ENCODE results near the gene ENO3. TPM values are rescaled to one million over a fixed set of nuclear protein-coding genes. Genes with fewer than 3 reads are reported as not detected.

Gene ENO3
- polyA plus RNA-seq, 1 experiment = 3.2 TPM

GRCh38 chr17:4932756-4933155, 18.2 kb upstream of the ENO3 start:
- no peaks in the 10 kb centered on the region for H3K9me3 ChIP-seq (ENCODE audit: control insufficient read depth, insufficient read depth, low read length)
- TF ChIP-seq CTCF (IDR thresholded peaks at IDR 0.05; ENCODE audit: low read depth, low read length) = no peak
- ChIA-PET CTCF (no interaction called here), POLR2A (interaction anchor here (0.5 to 1.2 kb wide), 2 partner anchors 35 to 134 kb away, joined by 3 read pairs; partner anchors contain the start of gene SPAG7)
- H3K27ac ChIP-seq (ENCODE audit: low read depth, low read length) = no peak overlapping the region
- no peaks in the 10 kb centered on the region for H3K27me3 ChIP-seq (ENCODE audit: control insufficient read depth, insufficient read depth, low read length)
- H3K4me3 ChIP-seq (ENCODE audit: low read depth, low read length) = no peak overlapping the region
- DNase-seq (ENCODE audit: low read depth, low spot score) = no peak

DNA sequence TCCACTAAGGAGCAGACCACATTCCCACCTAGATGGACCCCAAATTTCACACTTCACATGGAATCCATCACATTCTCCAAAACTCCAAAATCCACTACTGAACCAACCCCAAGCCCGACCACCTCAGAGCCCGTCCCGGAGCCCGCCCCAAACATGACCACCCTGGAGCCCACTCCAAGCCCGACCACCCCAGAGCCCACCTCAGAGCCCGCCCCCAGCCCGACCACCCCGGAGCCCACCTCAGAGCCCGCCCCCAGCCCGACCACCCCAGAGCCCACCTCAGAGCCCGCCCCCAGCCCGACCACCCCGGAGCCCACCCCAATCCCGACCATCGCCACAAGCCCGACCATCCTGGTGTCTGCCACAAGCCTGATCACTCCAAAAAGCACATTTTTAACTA, 17.3 kb upstream of the ENO3 start:
- Histone ChIP-seq H3K4me3 (ENCODE audit: low read depth, low read length) (no peak overlapping the region), H3K9me3 (ENCODE audit: control insufficient read depth, insufficient read depth, low read length) (no peaks in the 10 kb centered on the region), H3K27ac (ENCODE audit: low read depth, low read length) (no peak overlapping the region), H3K27me3 (ENCODE audit: control insufficient read depth, insufficient read depth, low read length) (no peaks in the 10 kb centered on the region)
- CTCF ChIA-PET = no interaction called here
- DNase-seq (ENCODE audit: low read depth, low spot score) = no peak
- TF ChIP-seq CTCF (IDR thresholded peaks at IDR 0.05; ENCODE audit: low read depth, low read length) = no peak
- POLR2A ChIA-PET = interaction anchor here (0.9 kb wide), 1 partner anchor 34 kb away, joined by 5 read pairs; the partner anchor contains the start of gene SPAG7

GRCh38 chr17:4934173-4934979, 16.5 kb upstream of the ENO3 start:
- no peak for DNase-seq (ENCODE audit: low read depth, low spot score)
- CTCF ChIA-PET = no interaction called here
- POLR2A ChIA-PET = interaction anchor here (0.7 to 0.9 kb wide), 2 partner anchors 11 to 33 kb away, joined by 3 to 5 read pairs; partner anchors contain the start of gene SPAG7
- Histone ChIP-seq H3K27ac (ENCODE audit: low read depth, low read length) (no peak overlapping the region), H3K9me3 (ENCODE audit: control insufficient read depth, insufficient read depth, low read length) (no peaks in the 10 kb centered on the region), H3K27me3 (ENCODE audit: control insufficient read depth, insufficient read depth, low read length) (no peaks in the 10 kb centered on the region), H3K4me3 (ENCODE audit: low read depth, low read length) (no peak overlapping the region)
- TF ChIP-seq CTCF (IDR thresholded peaks at IDR 0.05; ENCODE audit: low read depth, low read length) = peak; percentile 47

DNA sequence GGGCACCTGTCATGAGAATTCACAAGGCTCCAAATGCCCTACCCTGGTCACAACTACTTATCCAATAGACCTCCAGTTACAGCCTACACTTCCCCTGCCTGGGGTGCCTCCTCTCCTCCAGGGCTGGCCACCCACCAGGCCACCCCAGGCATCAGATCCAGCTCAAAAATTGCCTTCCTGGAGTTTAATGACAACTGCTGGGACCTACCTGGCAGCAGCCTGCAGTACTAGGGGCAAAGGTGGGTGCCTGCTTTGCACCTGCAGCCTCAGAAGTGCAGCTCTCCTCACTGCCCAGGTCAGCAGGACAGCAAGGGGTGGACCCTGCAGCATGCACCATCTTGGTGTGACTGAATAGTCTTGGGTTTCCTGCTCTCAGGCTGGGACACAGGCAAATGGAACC, 15.3 kb upstream of the ENO3 start:
- no peak for TF ChIP-seq CTCF (IDR thresholded peaks at IDR 0.05; ENCODE audit: low read depth, low read length)
- Histone ChIP-seq H3K27me3 (ENCODE audit: control insufficient read depth, insufficient read depth, low read length) (no peaks in the 10 kb centered on the region), H3K4me3 (ENCODE audit: low read depth, low read length) (no peak overlapping the region), H3K27ac (ENCODE audit: low read depth, low read length) (no peak overlapping the region), H3K9me3 (ENCODE audit: control insufficient read depth, insufficient read depth, low read length) (no peaks in the 10 kb centered on the region; the same call in 1 of the 2 replicates)
- CTCF ChIA-PET = no interaction called here
- no peak for DNase-seq (ENCODE audit: low read depth, low spot score)
- POLR2A ChIA-PET = no interaction called here

DNA sequence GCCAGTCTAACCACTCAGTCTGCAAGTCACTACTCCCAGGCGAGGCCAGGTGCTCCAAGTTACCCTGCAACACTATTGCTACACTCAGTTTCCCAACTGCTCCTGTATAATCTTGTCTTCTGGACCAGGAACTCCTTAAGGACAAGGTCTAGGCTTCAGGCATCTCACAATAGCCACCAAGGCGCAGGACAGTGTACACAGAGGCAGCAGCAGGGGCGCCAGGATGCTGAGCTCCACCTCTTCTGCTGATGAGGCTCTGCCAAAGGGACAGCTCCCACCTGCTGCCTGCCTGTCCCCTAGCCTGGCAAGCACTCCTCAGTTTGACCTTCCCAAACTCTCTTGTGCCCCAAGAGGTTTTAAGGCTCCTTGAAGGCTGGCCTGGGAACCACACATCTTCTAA, 14.5 kb upstream of the ENO3 start:
- no peaks in the 10 kb centered on the region; the same call in 1 of the 2 replicates for H3K9me3 ChIP-seq (ENCODE audit: control insufficient read depth, insufficient read depth, low read length)
- H3K4me3 ChIP-seq (ENCODE audit: low read depth, low read length) = no peak overlapping the region
- H3K27ac ChIP-seq (ENCODE audit: low read depth, low read length) = no peak overlapping the region
- POLR2A ChIA-PET = no interaction called here
- H3K27me3 ChIP-seq (ENCODE audit: control insufficient read depth, insufficient read depth, low read length) = no peaks in the 10 kb centered on the region
- no peak for DNase-seq (ENCODE audit: low read depth, low spot score)
- no peak for TF ChIP-seq CTCF (IDR thresholded peaks at IDR 0.05; ENCODE audit: low read depth, low read length)
- CTCF ChIA-PET = no interaction called here
